HCT116 (cell line): ENCODE results near the gene ZNF474. TPM values are rescaled to one million over a fixed set of nuclear protein-coding genes. Genes with fewer than 3 reads are reported as not detected.

Source experiments
- ATAC-seq: fragments of 200-7000 bp; cut with Tn5 transposase; 2 replicates; pipeline ENCODE4 v1.9.1; 2020; ENCODE audit warnings: mild to moderate bottlenecking, moderate library complexity
- BruUV-seq: library from RNA; stranded (reverse); fragments of 400-500 nt; replicated peaks from 2 replicates; lab custom pipeline; 2021; lab: Mats Ljungman, UMichigan
- CTCF ChIA-PET: fragments of 300-600 bp; sonication (Branson Sonifier 250); formaldehyde crosslinking; loops from one replicate; lab custom pipeline; 2021; ENCODE audit warnings: antibody characterized with exemption; lab: Charles Lee
- POLR2A ChIA-PET: fragments of 300-600, 350-600 bp; sonication (Branson Sonifier 250); formaldehyde crosslinking; loops from one replicate; lab custom pipeline; 2021; ENCODE audit warnings: antibody characterized with exemption; lab: Charles Lee
- RAD21 ChIA-PET, 2 experiments: fragments of 300-600 bp; sonication (Branson Sonifier 250); formaldehyde crosslinking; loops; one replicate each; lab custom pipeline; 2023; ENCODE audit warnings: low total read pairs in 2 of 2; ENCODE audit not compliant: uncharacterized antibody in 2 of 2, unreplicated experiment in 2 of 2, low non-redundant PET in 1 of 2; lab: Charles Lee
- DNase-seq: peaks from one replicate; pipeline ENCODE4 v3.0.0-alpha.2; 2010; ENCODE audit warnings: low read depth, low spot score
- H2AFZ ChIP-seq: fragments of 200-600 bp; shearing (Covaris generic), sonication (generic); 2 replicates; pipeline ENCODE4 v1.6.1; 2017; ENCODE audit warnings: low read depth, mixed run types, mixed read lengths, antibody characterized with exemption, low read length; ENCODE audit not compliant: poor library complexity, severe bottlenecking
- H3K27ac ChIP-seq: 2 replicates; pipeline ENCODE4 v1.5.1; 2012; ENCODE audit warnings: low read depth, low read length
- H3K27me3 ChIP-seq: fragments of 200-600 bp; sonication (generic); 2 replicates; pipeline ENCODE4 v1.6.1; 2016; ENCODE audit warnings: mixed run types, low read length, mixed read lengths; ENCODE audit not compliant: insufficient read depth
- H3K36me3 ChIP-seq, 2 experiments: fragments of 200-500 bp in 1 of 2; fragments of 200-600 bp in 1 of 2; sonication (Bioruptor generic) in 1 of 2; sonication (generic) in 1 of 2; 2 replicates each; pipeline versions ENCODE4 v1.5.1 to v1.6.1; 2014 to 2016; ENCODE audit warnings: low read length in 2 of 2, inconsistent platforms in 1 of 2, mixed read lengths in 1 of 2, mixed run types in 1 of 2; ENCODE audit not compliant: insufficient read depth in 2 of 2, control insufficient read depth in 1 of 2
- H3K4me1 ChIP-seq, 2 experiments: fragments of 200-600 bp in 1 of 2; sonication (generic) in 1 of 2; 2 replicates each; pipeline versions ENCODE4 v1.5.1 to v1.6.1; 2012 to 2017; ENCODE audit warnings: low read length in 2 of 2, inconsistent platforms in 1 of 2, mild to moderate bottlenecking in 1 of 2, mixed read lengths in 1 of 2, mixed run types in 1 of 2, moderate library complexity in 1 of 2; ENCODE audit not compliant: insufficient read depth in 2 of 2, control insufficient read depth in 1 of 2
- H3K4me2 ChIP-seq: fragments of 200-600 bp; sonication (generic); 2 replicates; pipeline ENCODE4 v1.6.1; 2017; ENCODE audit warnings: mixed run types, low read length, mixed read lengths
- H3K4me3 ChIP-seq, 2 experiments: fragments of 200-600 bp in 1 of 2; sonication (generic) in 1 of 2; replicated peaks in 1 of 2; 2 replicates each; pipeline ENCODE4 v1.5.1; 2011 to 2016; ENCODE audit warnings: low read length in 2 of 2, control low read depth in 1 of 2, low read depth in 1 of 2, mild to moderate bottlenecking in 1 of 2, mixed read lengths in 1 of 2, mixed run types in 1 of 2
- H3K79me2 ChIP-seq: fragments of 200-600 bp; sonication (generic); 2 replicates; pipeline ENCODE4 v1.6.1; 2017; ENCODE audit warnings: mild to moderate bottlenecking, mixed run types, low read length, moderate library complexity, mixed read lengths; ENCODE audit not compliant: insufficient read depth
- H3K9ac ChIP-seq: fragments of 200-600 bp; sonication (generic); 2 replicates; pipeline ENCODE4 v1.6.1; 2016; ENCODE audit warnings: low read length, mixed read lengths
- H3K9me2 ChIP-seq: fragments of 200-600 bp; sonication (generic), shearing (Covaris generic); 2 replicates; pipeline ENCODE4 v1.6.1; 2017; ENCODE audit warnings: mixed run types, mild to moderate bottlenecking, moderate library complexity; ENCODE audit not compliant: insufficient read depth
- H3K9me3 ChIP-seq, 2 experiments: fragments of 200-500 bp in 1 of 2; fragments of 200-600 bp in 1 of 2; sonication (Bioruptor generic) in 1 of 2; sonication (generic) in 1 of 2; 2 replicates each; pipeline ENCODE4 v1.6.1; 2014 to 2017; ENCODE audit warnings: low read length in 2 of 2, mixed read lengths in 2 of 2, inconsistent platforms in 1 of 2, low read depth in 1 of 2, mild to moderate bottlenecking in 1 of 2, mixed run types in 1 of 2, moderate library complexity in 1 of 2; ENCODE audit not compliant: control insufficient read depth in 1 of 2, insufficient read depth in 1 of 2
- H4K20me1 ChIP-seq: fragments of 200-600 bp; sonication (generic), shearing (Covaris generic); 2 replicates; pipeline ENCODE4 v1.6.1; 2017; ENCODE audit warnings: mixed run types, mild to moderate bottlenecking, moderate library complexity; ENCODE audit not compliant: insufficient read depth
- CBX3 ChIP-seq: IDR thresholded peaks from 2 replicates; pipeline ENCODE4 v1.6.1; 2012; ENCODE audit warnings: low read depth
- EGR1 ChIP-seq: IDR thresholded peaks from 2 replicates; pipeline ENCODE4 v1.6.1; 2012; ENCODE audit warnings: low read depth
- EZH2phosphoT487 ChIP-seq: fragments of 200-600 bp; IDR thresholded peaks from 2 replicates; pipeline ENCODE4 v1.6.1; 2018; ENCODE audit warnings: antibody characterized with exemption, borderline replicate concordance
- POLR2A ChIP-seq: IDR thresholded peaks from 2 replicates; pipeline ENCODE4 v1.7.0; 2011; ENCODE audit warnings: borderline replicate concordance; ENCODE audit not compliant: insufficient read depth, insufficient read length; ENCODE audit errors: extremely low read depth
- TCF7L2 ChIP-seq: IDR thresholded peaks from 2 replicates; pipeline ENCODE4 v1.7.0; 2011; ENCODE audit warnings: borderline replicate concordance, inconsistent platforms; ENCODE audit not compliant: insufficient read depth, insufficient read length; ENCODE audit errors: extremely low read depth
- intact Hi-C: fragments of 100-400 bp; cut with micrococcal nuclease; formaldehyde crosslinking; loops from 2 replicates; pipeline ENCODE4 v1.10.0; 2022
- total RNA-seq: library from RNA; stranded (reverse); gene quantifications from one replicate; pipeline ENCODE4 v1.2.1, GENCODE V29; 2021; ENCODE audit not compliant: unreplicated experiment
- TF ChIP-seq, protein P1 (sequence below): IDR thresholded peaks from 2 replicates; pipeline ENCODE4 v1.6.1; 2012; ENCODE audit warnings: low read depth
- TF ChIP-seq, protein P2 (sequence below): IDR thresholded peaks from 2 replicates; pipeline ENCODE4 v1.6.1; 2012

Gene ZNF474
- total RNA-seq, 1 experiment from 2014 or later, result 0.37 TPM

DNA sequence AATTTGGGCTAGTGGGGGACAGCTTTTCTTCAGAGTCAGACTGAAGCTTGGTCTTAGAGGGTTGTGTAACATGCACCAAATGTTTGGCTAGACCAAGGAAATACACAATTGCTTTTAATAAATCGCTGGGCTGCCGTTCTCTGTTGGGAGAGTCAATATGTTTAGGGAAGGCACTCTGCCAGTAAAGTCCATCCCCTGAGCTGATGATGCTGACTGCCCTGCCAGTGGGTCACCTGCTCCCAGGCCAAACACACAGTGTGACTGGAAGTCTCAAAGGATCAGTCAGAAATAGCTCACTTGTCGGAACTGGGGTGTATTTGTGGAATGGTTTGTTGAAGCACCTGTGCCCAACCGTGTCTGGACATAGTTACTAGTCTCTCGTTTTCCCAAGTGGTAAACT is 17.9 kb upstream of the ZNF474 start (continued):
- TF ChIP-seq, protein P1, sequence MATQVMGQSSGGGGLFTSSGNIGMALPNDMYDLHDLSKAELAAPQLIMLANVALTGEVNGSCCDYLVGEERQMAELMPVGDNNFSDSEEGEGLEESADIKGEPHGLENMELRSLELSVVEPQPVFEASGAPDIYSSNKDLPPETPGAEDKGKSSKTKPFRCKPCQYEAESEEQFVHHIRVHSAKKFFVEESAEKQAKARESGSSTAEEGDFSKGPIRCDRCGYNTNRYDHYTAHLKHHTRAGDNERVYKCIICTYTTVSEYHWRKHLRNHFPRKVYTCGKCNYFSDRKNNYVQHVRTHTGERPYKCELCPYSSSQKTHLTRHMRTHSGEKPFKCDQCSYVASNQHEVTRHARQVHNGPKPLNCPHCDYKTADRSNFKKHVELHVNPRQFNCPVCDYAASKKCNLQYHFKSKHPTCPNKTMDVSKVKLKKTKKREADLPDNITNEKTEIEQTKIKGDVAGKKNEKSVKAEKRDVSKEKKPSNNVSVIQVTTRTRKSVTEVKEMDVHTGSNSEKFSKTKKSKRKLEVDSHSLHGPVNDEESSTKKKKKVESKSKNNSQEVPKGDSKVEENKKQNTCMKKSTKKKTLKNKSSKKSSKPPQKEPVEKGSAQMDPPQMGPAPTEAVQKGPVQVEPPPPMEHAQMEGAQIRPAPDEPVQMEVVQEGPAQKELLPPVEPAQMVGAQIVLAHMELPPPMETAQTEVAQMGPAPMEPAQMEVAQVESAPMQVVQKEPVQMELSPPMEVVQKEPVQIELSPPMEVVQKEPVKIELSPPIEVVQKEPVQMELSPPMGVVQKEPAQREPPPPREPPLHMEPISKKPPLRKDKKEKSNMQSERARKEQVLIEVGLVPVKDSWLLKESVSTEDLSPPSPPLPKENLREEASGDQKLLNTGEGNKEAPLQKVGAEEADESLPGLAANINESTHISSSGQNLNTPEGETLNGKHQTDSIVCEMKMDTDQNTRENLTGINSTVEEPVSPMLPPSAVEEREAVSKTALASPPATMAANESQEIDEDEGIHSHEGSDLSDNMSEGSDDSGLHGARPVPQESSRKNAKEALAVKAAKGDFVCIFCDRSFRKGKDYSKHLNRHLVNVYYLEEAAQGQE, result no peak
- TF ChIP-seq, protein P2, sequence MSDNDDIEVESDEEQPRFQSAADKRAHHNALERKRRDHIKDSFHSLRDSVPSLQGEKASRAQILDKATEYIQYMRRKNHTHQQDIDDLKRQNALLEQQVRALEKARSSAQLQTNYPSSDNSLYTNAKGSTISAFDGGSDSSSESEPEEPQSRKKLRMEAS, result no peak
- TF ChIP-seq, all 23 proteins: peak for 0

DNA sequence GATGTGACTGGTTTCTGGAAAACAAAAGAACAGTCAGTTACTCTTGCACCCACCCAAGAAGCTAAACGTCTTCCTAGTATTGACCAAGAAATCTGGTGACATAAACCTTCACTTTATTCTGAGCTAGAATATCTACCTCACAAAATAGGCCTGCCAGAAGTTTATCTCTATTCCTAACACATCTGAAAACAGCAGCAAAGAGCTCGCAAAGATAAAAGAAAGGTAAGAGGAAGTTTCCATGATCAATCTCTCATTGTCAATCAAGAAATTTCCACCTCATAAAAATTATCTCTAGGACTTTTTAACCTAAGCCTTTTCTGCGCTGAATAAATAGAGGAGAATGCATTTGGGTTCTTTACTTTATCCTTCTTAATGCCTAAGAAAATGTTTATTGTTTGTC is 17.3 kb upstream of the ZNF474 start:
- H3K9me2 ChIP-seq, result no peaks in the 10 kb centered on the region
- H3K4me2 ChIP-seq, result no peak overlapping the region
- DNase-seq (no peak), ATAC-seq (no peak)
- H3K27ac ChIP-seq, result no peak overlapping the region
- no peaks in the 10 kb centered on the region for H3K4me1 ChIP-seq
- no peaks in the 10 kb centered on the region for H4K20me1 ChIP-seq
- ChIA-PET RAD21 (no interaction called here), CTCF (interaction anchor here (2.3 kb wide), 1 partner anchor 10 kb away, joined by 7 read pairs; no protein-coding TSS in a partner anchor), POLR2A (interaction anchor here (0.6 kb wide), 1 partner anchor 151 kb away, joined by 3 read pairs; no protein-coding TSS in a partner anchor)
- no peak overlapping the region for H3K4me3 ChIP-seq
- no peak for TF ChIP-seq TCF7L2
- no peak for TF ChIP-seq POLR2A
- no peak for TF ChIP-seq EGR1
- TF ChIP-seq EZH2phosphoT487, result no peak
- no peak for TF ChIP-seq CBX3
- intact Hi-C loops, result no loop called here
- no peaks in the 10 kb centered on the region for H3K9me3 ChIP-seq
- no peaks in the 10 kb centered on the region for H3K79me2 ChIP-seq
- H3K36me3 ChIP-seq, result no peaks in the 10 kb centered on the region
- H3K9ac ChIP-seq, result no peak overlapping the region
- no peaks in the 10 kb centered on the region for H3K27me3 ChIP-seq
- no TSS peak for BruUV-seq
- no peak overlapping the region for H2AFZ ChIP-seq
